HG03025 (cell line): ENCODE results near the gene CMSS1.

Experiments used
- ATAC-seq: cut with Tn5 transposase; IDR thresholded peaks from one replicate; pipeline ENCODE4 v1.9.1; 2021; ENCODE audit warnings: mild to moderate bottlenecking, moderate library complexity; ENCODE audit not compliant: unreplicated experiment, low FRiP score

The CMSS1 gene

GRCh38 chr3:99896482-99896881 is 78.8 kb downstream of the CMSS1 start:
- ATAC-seq = no peak

GRCh38 chr3:99899603-99900002 is 81.9 kb downstream of the CMSS1 start:
- ATAC-seq = no peak

- ATAC-seq = no peak
These were observed 82.6 kb downstream of the CMSS1 start for GRCh38 chr3:99900248-99900647.

GRCh38 chr3:99901200-99901926 is 83.7 kb downstream of the CMSS1 start:
- ATAC-seq = no peak

- no peak for ATAC-seq
These were observed 84.4 kb downstream of the CMSS1 start for GRCh38 chr3:99902091-99902490.

- ATAC-seq = no peak
These were observed 86.2 kb downstream of the CMSS1 start for GRCh38 chr3:99903869-99904268.

- no peak for ATAC-seq
These were observed 90.4 kb downstream of the CMSS1 start for GRCh38 chr3:99907959-99908544.

- ATAC-seq = no peak
These were observed 92.2 kb downstream of the CMSS1 start for GRCh38 chr3:99909714-99910495.

GRCh38 chr3:99910752-99911290 is 93.2 kb downstream of the CMSS1 start:
- no peak for ATAC-seq

- ATAC-seq = no peak
These were observed 93.8 kb downstream of the CMSS1 start for GRCh38 chr3:99911433-99911832.

GRCh38 chr3:99915906-99916432 is 98.3 kb downstream of the CMSS1 start:
- no peak for ATAC-seq

- ATAC-seq = no peak
These were observed 101.1 kb downstream of the CMSS1 start for GRCh38 chr3:99918715-99919114.

GRCh38 chr3:99919694-99920093 is 102.0 kb downstream of the CMSS1 start:
- ATAC-seq = no peak

GRCh38 chr3:99920481-99921376 is 103.1 kb downstream of the CMSS1 start:
- no peak for ATAC-seq

- no peak for ATAC-seq
These were observed 103.7 kb downstream of the CMSS1 start for GRCh38 chr3:99921377-99921695.

GRCh38 chr3:99921986-99922385 is 104.3 kb downstream of the CMSS1 start:
- no peak for ATAC-seq

- ATAC-seq = no peak
These were observed 106.2 kb downstream of the CMSS1 start for GRCh38 chr3:99923873-99924272.

- no peak for ATAC-seq
These were observed 108.0 kb downstream of the CMSS1 start for GRCh38 chr3:99925584-99926230.

- ATAC-seq = no peak
These were observed 110.2 kb downstream of the CMSS1 start for GRCh38 chr3:99927671-99928457.
